GM12878 (cell line): ENCODE measurements around the gene LY6G5B. TPM values are rescaled to one million over a fixed set of nuclear protein-coding genes. Genes with fewer than 3 reads are reported as not detected.
A peak's percentile ranks its signal among the peaks of the same experiment; 100 is the strongest.

Source experiments
- ATF7 ChIP-seq: fragments of 450-650 bp; IDR thresholded peaks from 2 replicates; pipeline ENCODE4 v1.6.1; 2016; ENCODE audit warnings: low read depth, mild to moderate bottlenecking
- CREB1 ChIP-seq: IDR thresholded peaks from 2 replicates; pipeline ENCODE4 v1.6.1; 2012; ENCODE audit warnings: low read depth, mild to moderate bottlenecking, inconsistent platforms
- HSF1 ChIP-seq: fragments of 150-350 bp; IDR thresholded peaks from 2 replicates; pipeline ENCODE4 v1.6.1; 2014; ENCODE audit warnings: mild to moderate bottlenecking, low read depth, low read length
- MXI1 ChIP-seq: fragments of 150-350 bp; IDR thresholded peaks from 2 replicates; pipeline ENCODE4 v1.6.1; 2011; ENCODE audit warnings: low read depth, mild to moderate bottlenecking, inconsistent platforms, low read length, improper control_type of control experiment
- MYC ChIP-seq: IDR thresholded peaks from 2 replicates; pipeline ENCODE4 v1.6.1; 2011; ENCODE audit warnings: mild to moderate bottlenecking, low read length, moderate library complexity, inconsistent platforms; ENCODE audit not compliant: insufficient read depth, insufficient replicate concordance, insufficient read length, severe bottlenecking
- NFYA ChIP-seq: IDR thresholded peaks from 2 replicates; pipeline ENCODE4 v1.6.1; 2011; ENCODE audit warnings: low read depth, mild to moderate bottlenecking, low read length, improper control_type of control experiment, borderline replicate concordance
- NRF1 ChIP-seq: conservative IDR thresholded peaks from 2 replicates; pipeline ENCODE4 v1.6.1; 2011; ENCODE audit warnings: mild to moderate bottlenecking, low read depth, low read length, improper control_type of control experiment
- PAX8 ChIP-seq: fragments of 450-650 bp; IDR thresholded peaks from 2 replicates; pipeline ENCODE4 v1.6.1; 2017; ENCODE audit warnings: mild to moderate bottlenecking, moderate library complexity
- PRDM15 ChIP-seq: fragments of 450-650 bp; formaldehyde crosslinking; IDR thresholded peaks from 2 replicates; pipeline ENCODE4 v1.4.0; 2020; ENCODE audit warnings: mild to moderate bottlenecking, moderate library complexity
- STAT3 ChIP-seq: IDR thresholded peaks from 2 replicates; pipeline ENCODE4 v1.6.1; 2011; ENCODE audit warnings: low read depth, low read length, improper control_type of control experiment
- WRNIP1 ChIP-seq: IDR thresholded peaks from 2 replicates; pipeline ENCODE4 v1.6.1; 2011; ENCODE audit warnings: low read depth, low read length, improper control_type of control experiment, borderline replicate concordance
- ZBTB33 ChIP-seq: fragments of 450-650 bp; IDR thresholded peaks from 2 replicates; pipeline ENCODE4 v1.6.1; 2017; ENCODE audit warnings: mild to moderate bottlenecking
- ZBTB4 ChIP-seq: fragments of 450-650 bp; formaldehyde crosslinking; IDR thresholded peaks from 2 replicates; pipeline ENCODE4 v1.4.0; 2022; ENCODE audit warnings: mild to moderate bottlenecking, moderate library complexity
- ZNF592 ChIP-seq: fragments of 450-650 bp; IDR thresholded peaks from 2 replicates; pipeline ENCODE4 v1.6.1; 2017; ENCODE audit warnings: mild to moderate bottlenecking, moderate library complexity
- polyA plus RNA-seq, 11 experiments: library from polyadenylated mRNA; depleted of rRNA in 4 of 11; unstranded in 6 of 11; stranded (reverse) in 5 of 11; fragments of >200 nt; fragmentation: Nextera tagmentation in 4 of 11; fragmentation: Illumina TruSeq in 1 of 11; extraction: Ambion mirVana in 4 of 11; extraction: Trizol in 1 of 11; gene quantifications; 1 replicate in 1 of 11; 2 replicates in 10 of 11; pipeline versions ENCODE4 v1.2.1 to v1.2.3, GENCODE V29; 2011 to 2016; ENCODE audit warnings: inconsistent platforms in 2 of 11, missing spikeins in 2 of 11, low read depth in 1 of 11
- total RNA-seq, 4 experiments: library from RNA; depleted of rRNA in 3 of 4; stranded (reverse); fragments of >200 nt in 3 of 4; fragmentation: Illumina TruSeq in 1 of 4; extraction: Trizol in 1 of 4; gene quantifications; 2 replicates each; pipeline versions ENCODE4 v1.2.1 to v1.2.3, GENCODE V29; 2013 to 2021

LY6G5B gene
- total and polyA plus RNA-seq, 10 of the 15 experiments (the other 5 are each of a cell fraction or from before 2014, with no cell fraction given): 3.2 to 16.5 (median 7.5) TPM

GRCh38 chr6:31664790-31665500 lies 4.8 kb upstream of the LY6G5B start, which contains the start of gene GPANK1 (continued):
- TF ChIP-seq PRDM15 (CRISPR knock-in tag) (no peak), PAX8 (no peak), STAT3 (no peak), HSF1 (no peak), ATF7 (peak; percentile 46), WRNIP1 (no peak), MYC (no peak), NFYA (no peak), ZBTB33 (no peak), MXI1 (peak; percentile 58; the same call in 1 of the 2 replicates), ZNF592 (no peak), CREB1 (peak; percentile 44; the same call in 1 of the 2 replicates), NRF1 (peak; percentile 72), ZBTB4 (CRISPR knock-in tag) (no peak)
